Embryonic facial prominence (tissue), 1 donor: ENCODE measurements around the gene RNU6-9.
"Not testable (repeated sequence)": the region's sequence is repeated elsewhere in the genome, so short reads cannot be mapped to it uniquely, and the experiment has no call there.

Experiments used
- DNase-seq: peaks from one replicate; pipeline ENCODE4 v3.0.0-alpha.2; 2016; ENCODE audit errors: extremely low spot score

RNU6-9 gene

GRCh38 chr19:878751-879561, 14.3 kb upstream of the RNU6-9 start:
- DNase-seq, result not testable (repeated sequence)

- DNase-seq, result no peak
Observed at GRCh38 chr19:879711-880438, 13.4 kb upstream of the RNU6-9 start.

- no peak for DNase-seq
Observed at GRCh38 chr19:881385-882071, 11.8 kb upstream of the RNU6-9 start.

GRCh38 chr19:882871-883497, 10.3 kb upstream of the RNU6-9 start:
- DNase-seq, result no peak

- no peak for DNase-seq
Observed at GRCh38 chr19:883661-884211, 9.5 kb upstream of the RNU6-9 start.

GRCh38 chr19:884420-885211, 8.7 kb upstream of the RNU6-9 start:
- DNase-seq, result no peak

GRCh38 chr19:885536-886224, 7.6 kb upstream of the RNU6-9 start:
- no peak for DNase-seq

GRCh38 chr19:887072-887471, 6.2 kb upstream of the RNU6-9 start:
- DNase-seq, result no peak

GRCh38 chr19:887599-887998, 5.7 kb upstream of the RNU6-9 start:
- DNase-seq, result no peak

GRCh38 chr19:888581-889385, 4.5 kb upstream of the RNU6-9 start:
- DNase-seq, result no peak

- DNase-seq, result no peak
Observed at GRCh38 chr19:889662-890295, 3.5 kb upstream of the RNU6-9 start.

GRCh38 chr19:890831-891230, 2.5 kb upstream of the RNU6-9 start:
- DNase-seq, result no peak

- DNase-seq, result not testable (repeated sequence)
Observed at GRCh38 chr19:891421-892200, 1.7 kb upstream of the RNU6-9 start.

- no peak for DNase-seq
Observed at GRCh38 chr19:892243-892893, 916 bp upstream of the RNU6-9 start.

GRCh38 chr19:896434-896833, 3.1 kb downstream of the RNU6-9 start:
- no peak for DNase-seq

- no peak for DNase-seq
Observed at GRCh38 chr19:896999-897398, 3.7 kb downstream of the RNU6-9 start.

GRCh38 chr19:897442-898039, 4.3 kb downstream of the RNU6-9 start:
- DNase-seq, result no peak
